NT2/D1 (cell line): ENCODE results near the gene KLHL22.

Experiments
- YY1 ChIP-seq: IDR thresholded peaks from 2 replicates; pipeline ENCODE4 v1.6.1; 2011; ENCODE audit not compliant: insufficient read length, insufficient read depth
- ZNF274 ChIP-seq: IDR thresholded peaks from 2 replicates; pipeline ENCODE4 v1.6.1; 2011; ENCODE audit warnings: mild to moderate bottlenecking, low read depth, low read length

DNA sequence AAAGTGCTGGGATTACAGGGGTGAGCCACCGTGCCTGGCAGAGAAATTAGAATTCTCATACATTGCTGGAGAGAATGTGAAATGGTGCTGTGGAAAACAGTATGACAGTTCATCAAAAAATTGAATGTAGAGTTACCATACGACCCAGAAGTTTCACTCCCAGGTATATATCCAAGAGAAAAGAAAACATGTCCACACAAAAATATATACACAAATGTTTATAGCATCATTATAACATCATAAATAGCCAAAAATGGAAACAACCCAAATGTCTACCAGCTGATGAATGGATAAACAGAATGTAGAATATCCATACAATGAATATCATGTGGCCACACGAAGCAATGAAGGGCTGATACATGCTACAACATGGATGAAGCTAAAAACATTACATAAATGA lies 46.5 kb upstream of the KLHL22 start:
- TF ChIP-seq ZNF274 (no peak), YY1 (no peak)
